ENCODE results near the gene KLF9. TPM values are rescaled to one million over a fixed set of nuclear protein-coding genes. Genes with fewer than 3 reads are reported as not detected.

The KLF9 gene
- total RNA-seq, 1 experiment from 2014 or later = 1.0 TPM

GRCh38 chr9:70398145-70398556, 16.3 kb downstream of the KLF9 start (continued):
- TF ChIP-seq ZNF281 (CRISPR knock-in tag; IDR thresholded peaks at IDR 0.05) (no peak), ESRRA (CRISPR knock-in tag; IDR thresholded peaks at IDR 0.05; ENCODE audit: borderline replicate concordance) (no peak), OVOL2 (CRISPR knock-in tag; IDR thresholded peaks at IDR 0.05; ENCODE audit: borderline replicate concordance) (no peak), GRHL2 (CRISPR knock-in tag; IDR thresholded peaks at IDR 0.05; ENCODE audit: insufficient replicate concordance, severe bottlenecking) (no peak), ZNF232 (CRISPR knock-in tag; IDR thresholded peaks at IDR 0.05) (no peak), USF2 (CRISPR knock-in tag; IDR thresholded peaks at IDR 0.05) (no peak)

GRCh38 chr9:70395652-70396051, 18.8 kb downstream of the KLF9 start:
- CTCF ChIA-PET = no interaction called here
- ATAC-seq (no peak), DNase-seq (ENCODE audit: low spot score) (no peak)
- no peak for TF ChIP-seq ZNF138 (CRISPR knock-in tag; conservative IDR thresholded peaks at IDR 0.05)
- no peak for TF ChIP-seq E2F1 (CRISPR knock-in tag; IDR thresholded peaks at IDR 0.05)
- TF ChIP-seq FOXK1 (CRISPR knock-in tag; IDR thresholded peaks at IDR 0.05) = no peak
- no peak for TF ChIP-seq ZNF671 (CRISPR knock-in tag; IDR thresholded peaks at IDR 0.05)
- TF ChIP-seq SOX15 (CRISPR knock-in tag; IDR thresholded peaks at IDR 0.05) = no peak
- TF ChIP-seq ZNF416 (CRISPR knock-in tag; IDR thresholded peaks at IDR 0.05) = no peak
- TF ChIP-seq CREM (CRISPR knock-in tag; IDR thresholded peaks at IDR 0.05) = no peak
- TF ChIP-seq ZNF512 (CRISPR knock-in tag; IDR thresholded peaks at IDR 0.05; ENCODE audit: borderline replicate concordance) = no peak
- TF ChIP-seq PRRX2 (CRISPR knock-in tag; IDR thresholded peaks at IDR 0.05) = no peak
- TF ChIP-seq ZBTB21 (CRISPR knock-in tag; IDR thresholded peaks at IDR 0.05; ENCODE audit: borderline replicate concordance) = no peak
- TF ChIP-seq EMX1 (CRISPR knock-in tag; IDR thresholded peaks at IDR 0.05) = no peak
- no peak for TF ChIP-seq ATF3 (CRISPR knock-in tag; conservative IDR thresholded peaks at IDR 0.05)
- no peak for TF ChIP-seq GABPB1 (CRISPR knock-in tag; IDR thresholded peaks at IDR 0.05)
- peaks cover 8% of the 10 kb centered on the region for H3K27me3 Mint-ChIP-seq (ENCODE audit: low read depth)
- no peaks in the 10 kb centered on the region for H3K4me1 Mint-ChIP-seq
- H3K4me3 Mint-ChIP-seq = no peak overlapping the region
- no peaks in the 10 kb centered on the region for H3K36me3 Mint-ChIP-seq
- POLR2A ChIA-PET = no interaction called here
- H3K27ac Mint-ChIP-seq = no peak overlapping the region
- no peaks in the 10 kb centered on the region for H3K9me3 Mint-ChIP-seq

- ATAC-seq (no peak), DNase-seq (ENCODE audit: low spot score) (no peak)
- Mint-ChIP-seq H3K4me1 (peaks cover under 1% of the 10 kb centered on the region; the same call in 1 of the 2 replicates), H3K36me3 (no peaks in the 10 kb centered on the region), H3K27ac (no peak overlapping the region), H3K4me3 (no peak overlapping the region), H3K27me3 (ENCODE audit: low read depth) (no peaks in the 10 kb centered on the region; the same call in 1 of the 2 replicates), H3K9me3 (no peaks in the 10 kb centered on the region)
- POLR2A ChIA-PET = no interaction called here
- CTCF ChIA-PET = no interaction called here
- TF ChIP-seq ZNF532 (CRISPR knock-in tag; IDR thresholded peaks at IDR 0.05; ENCODE audit: borderline replicate concordance) = no peak
- TF ChIP-seq MXD4 (CRISPR knock-in tag; IDR thresholded peaks at IDR 0.05; ENCODE audit: borderline replicate concordance) = no peak
- no peak for TF ChIP-seq PRRX2 (CRISPR knock-in tag; IDR thresholded peaks at IDR 0.05)
- no peak for TF ChIP-seq ZNF138 (CRISPR knock-in tag; conservative IDR thresholded peaks at IDR 0.05)
- no peak for TF ChIP-seq NFATC4 (CRISPR knock-in tag; IDR thresholded peaks at IDR 0.05)
Measured at GRCh38 chr9:70392850-70393249, 21.6 kb downstream of the KLF9 start.

Measured in WTC11 (cell line).